SK-N-SH (cell line): ENCODE results near the gene GNS. TPM values are rescaled to one million over a fixed set of nuclear protein-coding genes. Genes with fewer than 3 reads are reported as not detected.

Source experiments
- CTCF ChIA-PET: fragments of 300-600, 350-600 bp; formaldehyde crosslinking; extraction: SDS; loops from one replicate; lab custom pipeline; 2021; lab: Yijun Ruan, JAX
- POLR2A ChIA-PET: fragments of 350-600 bp; sonication (Branson Sonifier 250); formaldehyde crosslinking; extraction: SDS; loops from one replicate; lab custom pipeline; 2020; ENCODE audit warnings: antibody characterized with exemption, inconsistent platforms; lab: Yijun Ruan, JAX
- DNase-seq: peaks from one replicate; pipeline ENCODE4 v3.0.0; 2012
- H2AFZ ChIP-seq: fragments of 200-600 bp; sonication (generic); 2 replicates; pipeline ENCODE4 v1.8.1; 2016; ENCODE audit warnings: antibody characterized with exemption, mild to moderate bottlenecking, low read depth
- H3F3A ChIP-seq: fragments of 200-600 bp; sonication (generic); replicated peaks from 2 replicates; pipeline ENCODE3; 2016; ENCODE audit warnings: antibody characterized with exemption, mild to moderate bottlenecking; ENCODE audit not compliant: insufficient read depth
- H3K27ac ChIP-seq, 2 experiments: fragments of 200-500 bp in 1 of 2; fragments of 200-600 bp in 1 of 2; sonication (Bioruptor generic) in 1 of 2; sonication (generic), shearing (Covaris generic) in 1 of 2; 2 replicates each; pipeline versions ENCODE4 v1.5.1 to v1.6.1; 2014 to 2016; ENCODE audit warnings: low read depth in 2 of 2, inconsistent platforms in 1 of 2, low read length in 1 of 2, mild to moderate bottlenecking in 1 of 2, mixed read lengths in 1 of 2
- H3K27me3 ChIP-seq: fragments of 200-600 bp; sonication (generic), shearing (Covaris generic); 2 replicates; pipeline ENCODE4 v1.6.1; 2016; ENCODE audit warnings: mixed run types; ENCODE audit not compliant: insufficient read depth
- H3K36me3 ChIP-seq, 2 experiments: fragments of 200-500 bp in 1 of 2; fragments of 200-600 bp in 1 of 2; sonication (Bioruptor generic) in 1 of 2; sonication (generic) in 1 of 2; replicated peaks in 1 of 2; 2 replicates each; pipeline versions ENCODE3 to v1.5.1; 2014 to 2016; ENCODE audit warnings: low read length in 1 of 2, mild to moderate bottlenecking in 1 of 2; ENCODE audit not compliant: insufficient read depth in 2 of 2, control insufficient read depth in 1 of 2
- H3K4me1 ChIP-seq, 2 experiments: fragments of 200-500 bp in 1 of 2; fragments of 200-600 bp in 1 of 2; sonication (Bioruptor generic) in 1 of 2; sonication (generic), shearing (Covaris generic) in 1 of 2; 2 replicates each; pipeline versions ENCODE4 v1.5.1 to v1.6.1; 2014 to 2016; ENCODE audit warnings: low read depth in 1 of 2, low read length in 1 of 2, mixed run types in 1 of 2; ENCODE audit not compliant: insufficient read depth in 2 of 2, control insufficient read depth in 1 of 2
- H3K4me2 ChIP-seq: fragments of 200-600 bp; sonication (generic), shearing (Covaris generic); 2 replicates; pipeline ENCODE4 v1.6.1; 2017; ENCODE audit warnings: mixed run types
- H3K4me3 ChIP-seq, 2 experiments: fragments of 200-500 bp in 1 of 2; fragments of 200-600 bp in 1 of 2; sonication (Bioruptor generic) in 1 of 2; sonication (generic), shearing (Covaris generic) in 1 of 2; 2 replicates each; pipeline versions ENCODE4 v1.5.1 to v1.8.1; 2014 to 2016; ENCODE audit warnings: low read depth in 2 of 2, inconsistent platforms in 1 of 2, low read length in 1 of 2, mild to moderate bottlenecking in 1 of 2, mixed read lengths in 1 of 2, moderate library complexity in 1 of 2
- H3K79me2 ChIP-seq: fragments of 200-600 bp; sonication (generic); 2 replicates; pipeline ENCODE4 v1.8.1; 2017; ENCODE audit warnings: mild to moderate bottlenecking; ENCODE audit not compliant: insufficient read depth
- H3K9ac ChIP-seq: fragments of 200-600 bp; sonication (generic); 2 replicates; pipeline ENCODE4 v1.6.1; 2017; ENCODE audit warnings: mixed run types
- H3K9me2 ChIP-seq: fragments of 200-600 bp; sonication (generic); 2 replicates; pipeline ENCODE4 v1.6.1; 2017; ENCODE audit warnings: mixed run types
- H3K9me3 ChIP-seq: fragments of 200-600 bp; sonication (generic); 2 replicates; pipeline ENCODE4 v1.6.1; 2017; ENCODE audit warnings: mixed run types, mild to moderate bottlenecking, moderate library complexity
- H4K20me1 ChIP-seq: fragments of 200-600 bp; sonication (generic); 2 replicates; pipeline ENCODE4 v1.6.1; 2017; ENCODE audit warnings: mild to moderate bottlenecking, mixed run types; ENCODE audit not compliant: insufficient read depth
- ELF1 ChIP-seq: IDR thresholded peaks from 2 replicates; pipeline ENCODE4 v1.4.0; 2012
- EP300 ChIP-seq, 2 experiments: IDR thresholded peaks; 2 replicates each; pipeline versions ENCODE4 v1.4.0 to v1.6.1; 2012; ENCODE audit warnings: borderline replicate concordance in 1 of 2, low read depth in 1 of 2, low read length in 1 of 2
- FOSL2 ChIP-seq: IDR thresholded peaks from 2 replicates; pipeline ENCODE4 v1.4.0; 2012; ENCODE audit warnings: low read depth, mild to moderate bottlenecking, moderate library complexity, borderline replicate concordance
- FOXJ3 ChIP-seq: sonication (generic); formaldehyde crosslinking; IDR thresholded peaks from 2 replicates; pipeline ENCODE4 v1.5.1; 2020; ENCODE audit warnings: mild to moderate bottlenecking, missing genetic modification reagents
- JUND ChIP-seq: IDR thresholded peaks from 2 replicates; pipeline ENCODE4 v1.4.0; 2012
- NFIC ChIP-seq: IDR thresholded peaks from 2 replicates; pipeline ENCODE4 v1.4.0; 2012; ENCODE audit warnings: borderline replicate concordance
- NRF1 ChIP-seq: IDR thresholded peaks from 2 replicates; pipeline ENCODE4 v1.6.1; 2012; ENCODE audit warnings: low read depth, mild to moderate bottlenecking, low read length
- RAD21 ChIP-seq: IDR thresholded peaks from 2 replicates; pipeline ENCODE4 v1.6.1; 2012; ENCODE audit warnings: mild to moderate bottlenecking, low read length
- RCOR1 ChIP-seq: fragments of 150-350 bp; IDR thresholded peaks from 2 replicates; pipeline ENCODE4 v1.6.1; 2017; ENCODE audit warnings: antibody characterized with exemption, low read length
- RFX5 ChIP-seq: IDR thresholded peaks from 2 replicates; pipeline ENCODE4 v1.6.1; 2012; ENCODE audit warnings: mild to moderate bottlenecking, improper control_type of control experiment, low read length
- RXRA ChIP-seq: IDR thresholded peaks from 2 replicates; pipeline ENCODE4 v1.4.0; 2012; ENCODE audit warnings: low read depth, mild to moderate bottlenecking, borderline replicate concordance
- SMC3 ChIP-seq: IDR thresholded peaks from 2 replicates; pipeline ENCODE4 v1.6.1; 2012; ENCODE audit warnings: low read depth, low read length, improper control_type of control experiment
- YY1 ChIP-seq: IDR thresholded peaks from 2 replicates; pipeline ENCODE4 v1.4.0; 2012; ENCODE audit warnings: low read depth, mild to moderate bottlenecking
- WGBS: methylation state at CpG from one replicate; pipeline ENCODE4 v1.1.6; 2017; ENCODE audit warnings: low lambda C conversion rate; 5-methylcytosine and 5-hydroxymethylcytosine counted together
- polyA plus RNA-seq, 3 experiments: library from polyadenylated mRNA; depleted of rRNA; stranded (reverse); fragments of >200 nt; gene quantifications; 2 replicates each; pipeline ENCODE4 v1.2.3, GENCODE V29; 2012
- TF ChIP-seq, protein P1 (sequence below): IDR thresholded peaks from 2 replicates; pipeline ENCODE4 v1.6.1; 2012; ENCODE audit warnings: mild to moderate bottlenecking, low read depth, low read length, moderate library complexity
- TF ChIP-seq, protein P2 (sequence below): IDR thresholded peaks from 2 replicates; pipeline ENCODE4 v1.4.0; 2012; ENCODE audit warnings: low read depth, borderline replicate concordance
- TF ChIP-seq, protein P3 (sequence below): fragments of 150-350 bp; IDR thresholded peaks from 2 replicates; pipeline ENCODE4 v1.6.1; 2016; ENCODE audit warnings: mild to moderate bottlenecking, low read depth, low read length

Gene GNS
- polyA plus RNA-seq, 1 of the 3 experiments (the other 2 are of a cell fraction): 74.8 TPM

DNA sequence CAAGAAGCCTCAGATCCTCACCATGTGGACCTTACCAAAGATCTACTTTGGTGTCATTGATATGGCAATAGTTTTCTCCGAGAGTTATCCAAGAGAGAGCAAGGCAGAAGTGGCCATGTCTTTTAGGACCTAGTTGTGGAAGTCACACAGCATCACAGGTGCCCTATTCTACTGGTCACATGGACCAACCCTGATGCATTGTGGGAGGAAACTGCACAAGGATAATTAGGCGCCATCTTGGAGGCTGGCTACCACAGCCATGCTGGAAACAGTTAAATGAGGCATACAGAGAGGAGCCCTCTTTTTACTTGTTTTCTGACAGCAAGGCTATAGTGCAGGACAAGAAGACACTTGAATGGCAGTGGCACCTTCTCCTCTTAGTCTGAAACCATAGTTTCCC is 49.8 kb downstream of the GNS start:
- Histone ChIP-seq H3K36me3 (peaks cover 9 to 11% of the 10 kb centered on the region in 2 experiments), H3K9ac (no peak overlapping the region), H3K4me1 (peaks cover 7 to 19% of the 10 kb centered on the region in 2 experiments; a peak in 1 of 4 replicates), H3K27me3 (no peaks in the 10 kb centered on the region), H3F3A (no peaks in the 10 kb centered on the region), H2AFZ (no peak overlapping the region), H3K79me2 (no peaks in the 10 kb centered on the region), H3K4me3 (no peak overlapping the region), H3K9me3 (no peaks in the 10 kb centered on the region), H3K9me2 (no peaks in the 10 kb centered on the region), H4K20me1 (no peaks in the 10 kb centered on the region), H3K4me2 (no peak overlapping the region), H3K27ac (no peak overlapping the region)
- TF ChIP-seq NFIC: no peak
- TF ChIP-seq, protein P1, sequence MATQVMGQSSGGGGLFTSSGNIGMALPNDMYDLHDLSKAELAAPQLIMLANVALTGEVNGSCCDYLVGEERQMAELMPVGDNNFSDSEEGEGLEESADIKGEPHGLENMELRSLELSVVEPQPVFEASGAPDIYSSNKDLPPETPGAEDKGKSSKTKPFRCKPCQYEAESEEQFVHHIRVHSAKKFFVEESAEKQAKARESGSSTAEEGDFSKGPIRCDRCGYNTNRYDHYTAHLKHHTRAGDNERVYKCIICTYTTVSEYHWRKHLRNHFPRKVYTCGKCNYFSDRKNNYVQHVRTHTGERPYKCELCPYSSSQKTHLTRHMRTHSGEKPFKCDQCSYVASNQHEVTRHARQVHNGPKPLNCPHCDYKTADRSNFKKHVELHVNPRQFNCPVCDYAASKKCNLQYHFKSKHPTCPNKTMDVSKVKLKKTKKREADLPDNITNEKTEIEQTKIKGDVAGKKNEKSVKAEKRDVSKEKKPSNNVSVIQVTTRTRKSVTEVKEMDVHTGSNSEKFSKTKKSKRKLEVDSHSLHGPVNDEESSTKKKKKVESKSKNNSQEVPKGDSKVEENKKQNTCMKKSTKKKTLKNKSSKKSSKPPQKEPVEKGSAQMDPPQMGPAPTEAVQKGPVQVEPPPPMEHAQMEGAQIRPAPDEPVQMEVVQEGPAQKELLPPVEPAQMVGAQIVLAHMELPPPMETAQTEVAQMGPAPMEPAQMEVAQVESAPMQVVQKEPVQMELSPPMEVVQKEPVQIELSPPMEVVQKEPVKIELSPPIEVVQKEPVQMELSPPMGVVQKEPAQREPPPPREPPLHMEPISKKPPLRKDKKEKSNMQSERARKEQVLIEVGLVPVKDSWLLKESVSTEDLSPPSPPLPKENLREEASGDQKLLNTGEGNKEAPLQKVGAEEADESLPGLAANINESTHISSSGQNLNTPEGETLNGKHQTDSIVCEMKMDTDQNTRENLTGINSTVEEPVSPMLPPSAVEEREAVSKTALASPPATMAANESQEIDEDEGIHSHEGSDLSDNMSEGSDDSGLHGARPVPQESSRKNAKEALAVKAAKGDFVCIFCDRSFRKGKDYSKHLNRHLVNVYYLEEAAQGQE: no peak
- no peak for TF ChIP-seq JUND
- no peak for TF ChIP-seq RFX5
- TF ChIP-seq RCOR1: no peak
- no peak for TF ChIP-seq FOXJ3
- no peak for TF ChIP-seq FOSL2
- no peak for TF ChIP-seq YY1
- no peak for TF ChIP-seq RAD21
- TF ChIP-seq, protein P2, sequence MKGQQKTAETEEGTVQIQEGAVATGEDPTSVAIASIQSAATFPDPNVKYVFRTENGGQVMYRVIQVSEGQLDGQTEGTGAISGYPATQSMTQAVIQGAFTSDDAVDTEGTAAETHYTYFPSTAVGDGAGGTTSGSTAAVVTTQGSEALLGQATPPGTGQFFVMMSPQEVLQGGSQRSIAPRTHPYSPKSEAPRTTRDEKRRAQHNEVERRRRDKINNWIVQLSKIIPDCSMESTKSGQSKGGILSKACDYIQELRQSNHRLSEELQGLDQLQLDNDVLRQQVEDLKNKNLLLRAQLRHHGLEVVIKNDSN: no peak
- TF ChIP-seq, protein P3, sequence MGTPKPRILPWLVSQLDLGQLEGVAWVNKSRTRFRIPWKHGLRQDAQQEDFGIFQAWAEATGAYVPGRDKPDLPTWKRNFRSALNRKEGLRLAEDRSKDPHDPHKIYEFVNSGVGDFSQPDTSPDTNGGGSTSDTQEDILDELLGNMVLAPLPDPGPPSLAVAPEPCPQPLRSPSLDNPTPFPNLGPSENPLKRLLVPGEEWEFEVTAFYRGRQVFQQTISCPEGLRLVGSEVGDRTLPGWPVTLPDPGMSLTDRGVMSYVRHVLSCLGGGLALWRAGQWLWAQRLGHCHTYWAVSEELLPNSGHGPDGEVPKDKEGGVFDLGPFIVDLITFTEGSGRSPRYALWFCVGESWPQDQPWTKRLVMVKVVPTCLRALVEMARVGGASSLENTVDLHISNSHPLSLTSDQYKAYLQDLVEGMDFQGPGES: no peak
- TF ChIP-seq ELF1: no peak
- no peak for TF ChIP-seq EP300 (IDR thresholded peaks at IDR 0.05; ENCODE audit: borderline replicate concordance in 1 of 2, low read depth in 1 of 2, low read length in 1 of 2)
- TF ChIP-seq SMC3: no peak
- TF ChIP-seq NRF1: no peak
- TF ChIP-seq RXRA: no peak
- DNase-seq: no peak
- 100% methylated on average over 1 of the region's 2 CpGs for WGBS
- ChIA-PET CTCF (interaction anchor here (1.1 to 4.0 kb wide), 2 partner anchors 12 kb away, joined by 8 to 18 read pairs; no protein-coding TSS in a partner anchor), POLR2A (no interaction called here)
